GM12875 (cell line): ENCODE results near the gene HCFC1.

ENCODE experiments used
- H3K4me3 ChIP-seq: one replicate; pipeline ENCODE4 v1.5.1; 2011; ENCODE audit warnings: low read depth, low read length, control low read depth
- CTCF ChIP-seq: IDR thresholded peaks from 2 replicates; pipeline ENCODE4 v1.5.1; 2011; ENCODE audit warnings: low read depth, mild to moderate bottlenecking, control low read depth, inconsistent platforms, low read length, moderate library complexity, borderline replicate concordance; ENCODE audit not compliant: insufficient read depth

HCFC1 gene

GRCh38 chrX:153897899-153898298 is 73.7 kb downstream of the HCFC1 start:
- H3K4me3 ChIP-seq: no peak overlapping the region
- no peak for TF ChIP-seq CTCF
